ENCODE data around the gene FXR1. TPM values are rescaled to one million over a fixed set of nuclear protein-coding genes. Genes with fewer than 3 reads are reported as not detected.
"Not testable (repeated sequence)": the region's sequence is repeated elsewhere in the genome, so short reads cannot be mapped to it uniquely, and the experiment has no call there.

The FXR1 gene
- total RNA-seq (415 TPM), polyA plus RNA-seq (ENCODE audit: insufficient read depth in 1 of 8, insufficient read length in 8 of 8, low replicate concordance in 1 of 8) (100 to 1,000 TPM; 414 to 575 (median 512) TPM)
- long read RNA-seq, donor 1, partial matches to known transcripts = 7 of 60 reads
- long read RNA-seq, donor 1, other reads (novel, unspliced or antisense) = 47 of 60 reads
- long read RNA-seq, donor 2, partial matches to known transcripts = 0 of 2 reads
- long read RNA-seq, donor 2, other reads (novel, unspliced or antisense) = 0 of 2 reads
- long read RNA-seq, donor 3, full-length matches to known transcripts = 20 of 67 reads
- long read RNA-seq, donor 3, partial matches to known transcripts = 21 of 67 reads
- long read RNA-seq, donor 3, other reads (novel, unspliced or antisense) = 26 of 67 reads
- long read RNA-seq, donor 4, full-length matches to known transcripts = 9 of 34 reads
- long read RNA-seq, donor 4, partial matches to known transcripts = 13 of 34 reads
- long read RNA-seq, donor 4, other reads (novel, unspliced or antisense) = 12 of 34 reads
- long read RNA-seq, donor 5, full-length matches to known transcripts = 33 of 392 reads
- long read RNA-seq, donor 5, partial matches to known transcripts = 237 of 392 reads
- long read RNA-seq, donor 5, other reads (novel, unspliced or antisense) = 122 of 392 reads
- long read RNA-seq, donor 6, full-length matches to known transcripts = 33 of 424 reads
- long read RNA-seq, donor 6, partial matches to known transcripts = 300 of 424 reads
- long read RNA-seq, donor 6, other reads (novel, unspliced or antisense) = 91 of 424 reads
- long read RNA-seq, donor 7, full-length matches to known transcripts = 34 of 162 reads
- long read RNA-seq, donor 7, partial matches to known transcripts = 92 of 162 reads
- long read RNA-seq, donor 7, other reads (novel, unspliced or antisense) = 36 of 162 reads
- long read RNA-seq, donor 8, full-length matches to known transcripts = 15 of 54 reads
- long read RNA-seq, donor 8, partial matches to known transcripts = 16 of 54 reads
- long read RNA-seq, donor 8, other reads (novel, unspliced or antisense) = 23 of 54 reads
- long read RNA-seq, donor 9, full-length matches to known transcripts = 23 of 127 reads
- long read RNA-seq, donor 9, partial matches to known transcripts = 82 of 127 reads
- long read RNA-seq, donor 9, other reads (novel, unspliced or antisense) = 22 of 127 reads
- long read RNA-seq, donor 10, full-length matches to known transcripts = 27 of 189 reads
- long read RNA-seq, donor 10, partial matches to known transcripts = 128 of 189 reads
- long read RNA-seq, donor 10, other reads (novel, unspliced or antisense) = 34 of 189 reads
- long read RNA-seq, donor 11, full-length matches to known transcripts = 21 of 84 reads
- long read RNA-seq, donor 11, partial matches to known transcripts = 35 of 84 reads
- long read RNA-seq, donor 11, other reads (novel, unspliced or antisense) = 28 of 84 reads

GRCh38 chr3:180912304-180913296 lies at the start of gene FXR1:
FXR1 (plus strand) TSS chr3:180912670; CDS start chr3:180912686, 16 bp downstream.
- H3K4me1 ChIP-seq (ENCODE audit: control insufficient read depth, insufficient read depth, low read length) = peaks cover 5% of the 10 kb centered on the region
- WGBS (ENCODE audit: insufficient coverage) = under 1% methylated on average over 49 of the region's 68 CpGs

GRCh38 chr3:180870008-180870699 lies 42.3 kb upstream of the FXR1 start:
- Histone ChIP-seq H3K27ac (ENCODE audit: low read length) (no peak overlapping the region), H3K4me1 (ENCODE audit: control insufficient read depth, insufficient read depth, low read length) (peaks cover 5% of the 10 kb centered on the region), H3K36me3 (ENCODE audit: control insufficient read depth, insufficient read depth, low read length) (no peaks in the 10 kb centered on the region), H3K9me3 (replicated peaks; ENCODE audit: control insufficient read depth, low read depth, low read length) (no peaks in the 10 kb centered on the region), H3K27me3 (ENCODE audit: control insufficient read depth, insufficient read depth, low read length) (no peaks in the 10 kb centered on the region), H3K4me3 (ENCODE audit: low read length) (peak overlapping the region; percentile 14)
- WGBS (ENCODE audit: insufficient coverage) = 5% methylated on average over 26 of the region's 28 CpGs
- peak; percentile 46 for DNase-seq

More at GRCh38 chr3:180912304-180913296, at the start of gene FXR1:
- DNase-seq = peak; percentile 92
- Histone ChIP-seq H3K36me3 (ENCODE audit: control insufficient read depth, insufficient read depth, low read length) (peaks cover 7% of the 10 kb centered on the region), H3K27ac (ENCODE audit: low read length) (peak within 1 kb of the TSS; percentile 99), H3K4me3 (ENCODE audit: low read length) (peak within 1 kb of the TSS; percentile 97), H3K9me3 (replicated peaks; ENCODE audit: control insufficient read depth, low read depth, low read length) (no peaks in the 10 kb centered on the region), H3K27me3 (ENCODE audit: control insufficient read depth, insufficient read depth, low read length) (no peaks in the 10 kb centered on the region)

GRCh38 chr3:180871901-180872300 lies 40.6 kb upstream of the FXR1 start:
- DNase-seq = peak; percentile 52
- WGBS (ENCODE audit: insufficient coverage) = 60% methylated on average over 2 of the region's 3 CpGs
- peaks cover 5% of the 10 kb centered on the region for H3K4me1 ChIP-seq (ENCODE audit: control insufficient read depth, insufficient read depth, low read length)
- peak overlapping the region; percentile 29 for H3K27ac ChIP-seq (ENCODE audit: low read length)
- H3K4me3 ChIP-seq (ENCODE audit: low read length) = no peak overlapping the region
- H3K36me3 ChIP-seq (ENCODE audit: control insufficient read depth, insufficient read depth, low read length) = no peaks in the 10 kb centered on the region
- no peaks in the 10 kb centered on the region for H3K27me3 ChIP-seq (ENCODE audit: control insufficient read depth, insufficient read depth, low read length)
- H3K9me3 ChIP-seq (replicated peaks; ENCODE audit: control insufficient read depth, low read depth, low read length) = no peaks in the 10 kb centered on the region

- DNase-seq; H3K27ac ChIP-seq (ENCODE audit: low read length); H3K4me1 ChIP-seq (ENCODE audit: control insufficient read depth, insufficient read depth, low read length); H3K9me3 ChIP-seq (replicated peaks; ENCODE audit: control insufficient read depth, low read depth, low read length); H3K4me3 ChIP-seq (ENCODE audit: low read length); H3K27me3 ChIP-seq (ENCODE audit: control insufficient read depth, insufficient read depth, low read length); H3K36me3 ChIP-seq (ENCODE audit: control insufficient read depth, insufficient read depth, low read length): not testable (repeated sequence)
- WGBS (ENCODE audit: insufficient coverage) = 91% methylated on average over 6 of the region's 9 CpGs
Measured at GRCh38 chr3:180872430-180872829, 40.0 kb upstream of the FXR1 start.

GRCh38 chr3:180875124-180875698 lies 37.3 kb upstream of the FXR1 start:
- no peak for DNase-seq
- Histone ChIP-seq H3K36me3 (ENCODE audit: control insufficient read depth, insufficient read depth, low read length) (no peaks in the 10 kb centered on the region), H3K4me3 (ENCODE audit: low read length) (no peak overlapping the region), H3K4me1 (ENCODE audit: control insufficient read depth, insufficient read depth, low read length) (peaks cover under 1% of the 10 kb centered on the region), H3K9me3 (replicated peaks; ENCODE audit: control insufficient read depth, low read depth, low read length) (no peaks in the 10 kb centered on the region), H3K27ac (ENCODE audit: low read length) (no peak overlapping the region), H3K27me3 (ENCODE audit: control insufficient read depth, insufficient read depth, low read length) (no peaks in the 10 kb centered on the region)
- WGBS (ENCODE audit: insufficient coverage) = no CpG with 5 or more reads among the region's 2 CpGs

- no peaks in the 10 kb centered on the region for H3K9me3 ChIP-seq (replicated peaks; ENCODE audit: control insufficient read depth, low read depth, low read length)
Measured at GRCh38 chr3:180881065-180881801, 31.2 kb upstream of the FXR1 start.

GRCh38 chr3:180882115-180882514 lies 30.4 kb upstream of the FXR1 start:
- Histone ChIP-seq H3K36me3 (ENCODE audit: control insufficient read depth, insufficient read depth, low read length) (no peaks in the 10 kb centered on the region), H3K9me3 (replicated peaks; ENCODE audit: control insufficient read depth, low read depth, low read length) (no peaks in the 10 kb centered on the region), H3K4me1 (ENCODE audit: control insufficient read depth, insufficient read depth, low read length) (no peaks in the 10 kb centered on the region), H3K4me3 (ENCODE audit: low read length) (no peak overlapping the region), H3K27me3 (ENCODE audit: control insufficient read depth, insufficient read depth, low read length) (no peaks in the 10 kb centered on the region), H3K27ac (ENCODE audit: low read length) (no peak overlapping the region)
- DNase-seq = no peak
- WGBS (ENCODE audit: insufficient coverage) = 80% methylated on average over 4 of the region's 4 CpGs

More at GRCh38 chr3:180881065-180881801, 31.2 kb upstream of the FXR1 start:
- Histone ChIP-seq H3K4me3 (ENCODE audit: low read length) (no peak overlapping the region), H3K27me3 (ENCODE audit: control insufficient read depth, insufficient read depth, low read length) (no peaks in the 10 kb centered on the region), H3K4me1 (ENCODE audit: control insufficient read depth, insufficient read depth, low read length) (no peaks in the 10 kb centered on the region), H3K36me3 (ENCODE audit: control insufficient read depth, insufficient read depth, low read length) (no peaks in the 10 kb centered on the region), H3K27ac (ENCODE audit: low read length) (no peak overlapping the region)
- no peak for DNase-seq
- 85% methylated on average over 12 of the region's 15 CpGs for WGBS (ENCODE audit: insufficient coverage)
